GM19397 (cell line): ENCODE measurements around the gene GCK.

Source experiments
- ATAC-seq: cut with Tn5 transposase; IDR thresholded peaks from one replicate; pipeline ENCODE4 v1.9.1; 2021; ENCODE audit warnings: mild to moderate bottlenecking, moderate library complexity; ENCODE audit not compliant: unreplicated experiment

The GCK gene

GRCh38 chr7:44097064-44097932 lies 91.9 kb downstream of the GCK start:
- peak; percentile 69 for ATAC-seq

DNA sequence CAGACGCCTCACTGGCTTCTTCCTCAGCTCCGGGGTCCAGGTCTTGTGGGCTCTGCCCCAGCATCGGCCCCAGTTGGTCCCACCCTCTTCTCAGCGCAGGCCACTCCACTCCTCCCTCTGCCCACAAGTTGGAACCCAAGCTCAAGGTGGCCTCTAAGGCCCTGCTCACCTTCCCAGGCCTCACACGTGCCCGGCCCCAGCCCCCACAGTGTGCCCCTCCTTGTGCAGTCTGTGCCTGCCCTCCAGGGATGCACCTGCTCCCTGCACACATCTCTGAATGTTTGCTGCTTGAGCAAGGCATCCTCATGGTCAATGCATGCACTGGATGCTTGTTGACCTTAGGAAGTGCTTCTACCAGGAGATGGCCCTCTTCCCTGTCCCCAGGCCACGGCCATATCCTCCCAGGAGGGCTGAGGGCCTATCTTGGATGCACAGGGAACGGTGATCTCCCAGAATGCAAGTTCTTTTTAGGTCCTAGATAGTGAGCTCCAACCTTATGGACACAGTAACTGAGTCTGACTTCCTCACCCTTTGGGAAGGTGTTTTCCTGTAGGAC lies 92.8 kb downstream of the GCK start:
- no peak for ATAC-seq

GRCh38 chr7:44095781-44096180 lies 93.5 kb downstream of the GCK start:
- ATAC-seq = no peak

DNA sequence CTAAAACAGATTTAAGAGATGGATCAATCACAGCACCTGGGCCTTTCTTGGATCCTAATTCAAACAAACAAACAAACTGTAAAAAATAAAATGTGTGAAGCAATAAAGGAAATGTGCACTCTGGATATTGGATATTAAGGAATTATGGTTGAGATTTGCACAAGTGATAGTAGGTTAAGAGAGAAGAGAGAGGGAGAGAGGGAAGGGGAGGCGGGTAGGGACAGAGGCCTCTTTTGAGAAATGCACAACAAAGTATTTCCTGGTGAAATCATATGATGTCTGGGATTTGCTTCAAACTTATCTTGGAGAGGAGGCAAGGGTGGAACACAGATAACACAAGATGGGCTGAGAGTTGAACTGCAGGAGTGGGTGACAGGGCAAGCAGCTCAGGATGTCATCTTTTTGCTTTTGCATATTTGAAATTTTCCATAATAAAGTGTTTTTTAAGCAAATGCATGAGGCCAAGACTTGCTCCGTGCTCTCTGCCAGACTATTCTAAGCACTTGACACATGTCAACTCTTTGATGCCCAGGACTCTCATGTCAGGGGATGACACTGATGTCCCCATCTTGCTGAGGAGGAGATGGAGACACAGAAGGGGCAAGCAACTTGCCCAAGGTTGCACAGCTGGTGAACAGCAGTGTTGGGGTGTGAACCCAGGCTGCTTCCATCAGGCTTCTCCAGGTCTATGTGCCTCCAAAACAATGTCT lies 94.2 kb downstream of the GCK start:
- no peak for ATAC-seq

GRCh38 chr7:44094365-44094764 lies 94.9 kb downstream of the GCK start:
- no peak for ATAC-seq
